Retina (tissue), 1 donor: ENCODE results near the gene SBF2.
"Not testable (repeated sequence)": the region's sequence is repeated elsewhere in the genome, so short reads cannot be mapped to it uniquely, and the experiment has no call there.

ENCODE experiments used
- DNase-seq: peaks from one replicate; pipeline ENCODE4 v3.0.0-alpha.2; 2016

The SBF2 gene

DNA sequence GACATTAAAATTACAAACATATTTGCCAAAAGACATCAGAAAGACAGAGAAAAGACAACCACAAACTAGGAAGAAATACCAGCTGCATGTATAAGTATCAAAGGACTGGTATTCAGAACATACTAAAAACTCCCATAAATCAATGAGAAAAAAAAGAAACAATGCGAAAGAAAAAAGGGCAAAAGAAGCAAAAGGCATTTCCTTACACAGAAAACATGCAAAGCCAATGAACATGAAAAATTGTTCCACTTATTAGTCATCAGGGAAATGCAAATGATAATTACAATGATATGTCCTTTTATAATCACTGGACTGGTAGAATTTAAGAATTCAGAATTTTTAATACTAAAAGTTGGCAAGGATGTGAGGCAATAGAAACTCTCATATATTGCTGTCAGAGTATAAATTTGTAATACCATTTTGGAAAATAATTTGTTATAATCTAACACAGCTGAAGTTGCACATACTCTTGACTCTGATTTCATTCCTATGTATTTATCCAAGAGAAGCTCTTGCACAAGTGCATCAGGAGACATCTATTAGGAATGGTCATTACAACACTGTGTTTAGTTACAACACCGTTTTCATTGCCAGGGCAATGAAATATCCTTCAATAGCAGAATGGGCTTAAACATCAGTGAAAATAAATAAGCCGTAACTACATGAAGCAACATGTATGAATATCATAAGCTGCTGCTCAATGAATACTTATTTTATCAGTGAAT lies 350.5 kb downstream of the SBF2 start:
- no peak for DNase-seq

DNA sequence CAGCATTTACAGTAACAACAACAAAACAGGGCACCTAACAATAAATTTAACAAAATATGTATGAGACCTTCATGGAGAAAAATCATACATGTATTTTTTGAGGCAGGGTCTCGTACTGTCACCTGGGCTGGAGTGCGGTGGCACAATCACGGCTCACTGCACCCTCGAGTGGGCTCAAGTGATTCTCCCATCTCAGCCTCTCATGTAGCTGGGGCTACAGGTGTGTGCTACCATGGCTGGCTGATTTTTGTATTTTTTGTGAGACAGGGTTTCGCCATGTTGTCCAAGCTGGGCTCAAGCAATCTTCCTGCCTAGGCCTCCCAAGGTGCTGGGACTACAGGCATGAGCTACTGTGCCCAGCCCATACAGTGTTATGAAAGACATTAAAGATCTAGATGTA lies 352.0 kb downstream of the SBF2 start:
- DNase-seq: no peak

- not testable (repeated sequence) for DNase-seq
Observed at GRCh38 chr11:9939150-9939549, 354.9 kb downstream of the SBF2 start.

DNA sequence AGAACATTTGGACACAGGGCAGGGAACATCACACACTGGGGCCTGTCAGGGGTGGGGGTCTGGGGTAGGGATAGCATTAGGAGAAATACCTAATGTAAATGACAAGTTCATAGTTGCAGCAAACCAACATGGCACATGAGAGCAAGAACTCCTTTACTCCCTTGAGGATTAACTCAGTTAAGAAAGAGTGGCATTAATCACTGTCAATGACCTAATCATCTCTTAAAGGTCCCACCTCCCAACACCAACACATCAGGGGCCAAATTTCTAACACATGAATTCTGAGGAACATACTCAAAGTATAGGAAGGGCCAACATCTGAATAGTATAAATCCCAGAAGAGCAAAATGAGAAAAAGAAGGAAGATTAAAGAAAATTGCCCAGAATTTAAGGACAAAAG lies 357.3 kb downstream of the SBF2 start:
- DNase-seq: no peak

GRCh38 chr11:9932843-9933242 lies 361.2 kb downstream of the SBF2 start:
- DNase-seq: not testable (repeated sequence)

GRCh38 chr11:9930562-9931331 lies 363.3 kb downstream of the SBF2 start:
- not testable (repeated sequence) for DNase-seq

GRCh38 chr11:9927670-9928069 lies 366.3 kb downstream of the SBF2 start:
- no peak for DNase-seq

GRCh38 chr11:9923280-9923679 lies 370.7 kb downstream of the SBF2 start:
- no peak for DNase-seq

DNA sequence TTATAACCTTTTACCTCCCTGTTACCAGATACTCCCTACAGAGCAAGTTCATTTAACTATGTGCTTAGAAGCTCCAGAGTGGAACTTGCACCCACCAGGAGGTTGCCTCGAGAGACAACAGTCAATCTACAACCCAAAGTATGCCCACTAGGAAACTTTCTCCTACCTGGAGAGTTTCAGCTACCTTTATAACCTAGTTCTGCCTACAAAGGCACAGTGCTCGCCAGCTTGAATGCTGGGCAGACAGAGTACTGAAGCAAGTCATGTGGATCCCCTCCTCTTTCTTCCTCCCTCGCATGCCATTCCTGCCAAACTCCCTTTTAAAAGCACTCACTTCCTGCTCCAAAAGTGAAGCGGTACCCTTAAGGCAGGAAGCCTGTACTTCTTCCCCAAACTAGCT lies 371.2 kb downstream of the SBF2 start:
- DNase-seq: no peak

GRCh38 chr11:9916480-9916879 lies 377.5 kb downstream of the SBF2 start:
- DNase-seq: no peak

DNA sequence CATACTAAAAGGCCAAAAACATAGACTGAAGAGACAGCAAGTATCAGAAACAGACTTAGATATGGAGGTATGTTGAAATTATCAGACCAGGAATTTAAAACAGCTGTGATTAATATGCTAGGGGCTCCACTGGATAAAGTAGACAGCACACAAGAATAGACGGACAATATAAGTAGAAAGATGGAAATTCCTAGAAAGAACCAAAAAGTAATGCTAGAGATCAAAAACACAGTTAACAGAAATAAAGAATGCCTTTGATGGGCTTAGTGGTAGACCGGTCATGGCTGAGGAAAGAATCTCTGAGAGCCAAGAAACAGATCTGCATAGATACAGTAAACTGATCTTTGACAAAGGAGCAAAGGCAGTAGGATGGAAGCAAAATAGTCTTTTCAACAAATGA lies 380.0 kb downstream of the SBF2 start:
- DNase-seq: no peak

GRCh38 chr11:9905960-9906791 lies 387.8 kb downstream of the SBF2 start:
- no peak for DNase-seq

DNA sequence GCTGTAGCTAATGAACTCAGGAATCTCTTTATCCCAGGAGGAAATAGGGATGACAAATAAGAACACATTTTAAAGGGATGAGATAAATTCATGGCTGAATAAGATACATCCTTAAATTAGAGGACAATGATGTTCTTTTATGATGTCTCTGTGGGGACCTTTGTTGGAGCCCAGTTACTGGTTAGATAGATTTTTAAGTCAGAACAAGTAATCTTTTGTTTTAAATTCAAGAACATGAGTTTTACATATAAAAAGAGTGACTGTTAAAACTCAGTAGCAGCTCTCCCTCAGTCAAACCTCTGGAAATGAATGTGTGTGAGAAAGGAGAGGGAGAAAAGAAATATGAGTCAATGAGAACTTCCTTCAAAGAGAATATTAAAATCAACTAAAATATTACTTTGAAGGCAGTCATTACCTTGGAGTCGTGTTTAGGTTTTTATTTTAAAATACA lies 388.5 kb downstream of the SBF2 start:
- DNase-seq: no peak

DNA sequence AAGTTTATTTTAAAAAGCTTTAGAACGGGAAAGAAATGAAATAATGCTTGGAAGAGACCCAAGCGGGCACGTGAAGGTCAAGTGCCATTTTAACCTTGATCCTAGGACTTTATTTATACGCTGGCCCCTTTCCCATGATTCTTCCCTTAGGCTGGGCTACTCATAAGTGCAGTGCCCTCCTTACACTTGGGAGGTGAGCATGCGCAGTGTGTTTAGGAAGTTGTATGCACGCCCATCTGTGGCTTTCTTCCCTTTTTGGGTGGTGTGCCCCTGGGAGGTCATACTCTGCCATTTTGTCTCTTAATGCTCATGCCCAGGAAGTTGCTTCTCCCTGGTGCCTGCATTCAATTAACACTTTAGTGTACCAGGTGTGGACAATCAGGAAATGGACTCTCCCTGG lies 390.4 kb downstream of the SBF2 start:
- DNase-seq: no peak

DNA sequence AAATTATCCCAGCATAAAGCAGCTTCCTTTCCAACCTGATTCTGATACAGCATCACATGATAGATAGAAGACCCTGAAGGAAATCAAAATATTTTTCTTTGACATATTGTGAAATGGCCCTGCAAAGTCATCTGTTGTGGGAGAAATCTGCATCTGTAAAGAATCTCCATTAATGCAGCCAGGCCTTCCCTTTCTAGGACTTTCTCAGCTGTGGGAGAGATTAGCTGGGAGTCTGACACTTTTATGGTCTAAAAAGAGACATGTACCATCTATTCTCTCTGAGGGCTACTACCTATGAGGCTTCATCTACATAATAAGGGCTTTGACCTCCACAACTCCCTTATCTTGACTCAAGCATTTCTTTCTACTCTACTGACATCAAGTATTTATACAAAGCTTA lies 392.1 kb downstream of the SBF2 start:
- DNase-seq: no peak

GRCh38 chr11:9900253-9900652 lies 393.8 kb downstream of the SBF2 start:
- not testable (repeated sequence) for DNase-seq

DNA sequence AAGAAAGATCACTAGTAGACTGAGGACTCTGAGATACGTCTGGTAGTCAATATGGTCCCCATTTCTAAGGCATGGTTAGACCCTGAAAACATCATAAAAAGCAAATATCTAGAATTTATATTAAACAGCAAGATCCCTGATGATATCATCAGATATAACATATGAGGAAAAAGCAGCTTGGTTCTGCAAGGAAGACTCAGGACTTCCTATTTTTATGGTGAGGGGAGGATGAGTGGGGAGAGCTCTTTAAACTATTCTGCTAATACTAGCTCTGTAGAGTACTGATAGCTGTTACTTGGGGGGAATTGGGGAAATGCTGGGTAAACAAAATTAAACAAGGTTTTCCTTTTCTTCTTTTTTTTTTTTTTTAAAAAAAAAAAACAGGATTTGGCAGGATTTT lies 394.3 kb downstream of the SBF2 start:
- DNase-seq: no peak

DNA sequence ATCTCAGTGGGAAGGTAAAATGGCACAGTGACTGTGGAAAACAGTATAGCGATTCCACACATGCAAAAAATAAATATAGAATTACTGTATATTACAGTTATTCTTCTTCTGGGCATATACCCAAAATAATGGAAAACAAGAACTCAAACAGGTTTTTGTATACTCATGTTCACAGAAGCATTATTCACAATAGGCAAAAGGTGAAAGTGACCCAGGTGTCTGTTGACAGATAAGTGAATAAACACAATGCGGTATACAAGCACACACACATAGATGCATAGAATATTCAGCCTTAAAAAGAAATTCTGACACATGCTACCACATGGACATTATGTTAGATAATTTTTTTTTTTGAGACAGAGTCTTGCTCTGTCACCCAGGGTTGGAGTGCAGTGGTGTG lies 397.1 kb downstream of the SBF2 start:
- no peak for DNase-seq

DNA sequence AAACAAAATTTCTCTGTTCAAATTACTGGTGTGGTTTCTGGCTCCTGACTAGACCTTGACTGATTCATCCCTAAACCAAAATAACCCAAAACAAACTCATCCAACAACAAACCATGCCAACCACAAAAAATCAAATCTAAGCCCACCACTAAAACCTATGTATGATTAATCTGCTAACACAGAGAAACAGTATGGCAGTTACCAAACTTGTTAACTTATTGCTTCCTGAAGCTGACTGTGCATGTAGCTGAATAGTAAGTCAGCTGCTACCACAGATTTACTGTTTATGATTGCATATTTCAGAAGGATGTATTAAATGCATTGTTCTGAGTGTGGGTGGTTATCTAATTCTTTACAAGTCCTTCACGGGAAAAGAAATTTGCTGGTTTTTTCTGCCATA lies 399.0 kb downstream of the SBF2 start:
- DNase-seq: no peak

DNA sequence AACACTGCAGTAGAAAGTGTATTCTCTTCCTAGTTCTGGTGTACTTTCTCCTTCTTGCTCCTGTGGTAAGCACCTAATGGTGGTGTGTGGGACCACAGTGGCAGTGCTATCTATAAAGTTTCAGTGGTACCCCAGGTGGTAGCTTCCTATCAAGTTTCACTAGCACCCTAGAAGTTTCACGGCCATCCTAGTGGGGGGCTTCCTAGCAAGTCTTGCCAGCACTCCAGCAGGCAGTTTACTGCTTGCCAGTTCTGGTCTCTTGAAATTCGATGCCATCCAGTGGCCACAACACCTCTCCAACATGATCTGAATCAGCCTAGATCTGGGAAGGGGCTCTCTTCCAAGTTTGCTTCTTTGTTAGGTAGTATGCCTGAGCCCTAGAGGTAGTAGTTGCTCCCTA lies 400.5 kb downstream of the SBF2 start:
- DNase-seq: no peak

GRCh38 chr11:9888938-9889337 lies 405.1 kb downstream of the SBF2 start:
- no peak for DNase-seq

GRCh38 chr11:9887472-9887871 lies 406.5 kb downstream of the SBF2 start:
- no peak for DNase-seq

DNA sequence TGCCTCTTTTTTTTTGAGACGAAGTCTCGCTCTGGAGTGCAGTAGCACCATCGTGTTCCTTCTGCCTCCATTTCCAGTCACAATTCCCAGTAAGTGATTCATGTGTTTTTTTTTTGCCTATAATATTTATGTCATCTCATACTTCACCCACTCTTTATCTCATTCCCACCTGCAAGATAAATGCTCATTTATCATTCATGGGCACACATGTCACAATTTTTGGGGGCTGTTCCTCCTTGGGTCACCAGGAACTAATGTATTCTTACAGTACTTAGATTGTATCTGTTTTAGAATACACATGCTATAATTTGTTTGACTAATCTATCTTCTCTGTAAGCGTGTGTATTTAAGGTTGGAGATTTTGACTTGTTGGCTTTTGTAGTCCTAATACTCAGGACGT lies 407.4 kb downstream of the SBF2 start:
- DNase-seq: no peak

DNA sequence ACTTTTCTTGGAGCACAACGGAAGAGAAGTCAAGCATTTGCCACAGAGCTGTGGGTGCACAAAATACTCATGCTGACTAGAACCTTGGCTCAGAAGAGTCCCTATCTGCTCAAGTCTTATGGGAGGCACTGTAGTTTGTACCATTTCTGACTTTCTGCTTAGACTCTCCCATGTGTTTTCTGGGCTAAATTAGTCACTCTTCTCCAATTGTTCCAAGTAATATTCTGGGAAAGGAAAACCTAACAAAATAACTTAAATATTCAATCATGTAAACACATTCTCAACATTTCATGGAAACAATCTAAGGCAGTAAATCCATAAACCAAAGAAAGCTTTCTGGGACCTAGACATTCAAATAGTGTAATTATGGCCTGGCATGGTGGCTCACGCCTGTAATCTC lies 409.4 kb downstream of the SBF2 start:
- no peak for DNase-seq
